Heart left ventricle (tissue), 13 donors: ENCODE measurements around the gene ABLIM2.

Experiments used
- POLR2A ChIP-seq, 2 donors: fragments of 450-650 bp; IDR thresholded peaks; one replicate each; pipeline ENCODE4 v1.6.1; 2017; ENCODE audit warnings: antibody characterized with exemption in 2 of 2, mild to moderate bottlenecking in 2 of 2, moderate library complexity in 2 of 2
- TF ChIP-seq, protein P1 (sequence below), 12 donors: fragments of 200-600 bp; sonication (generic) in 4 of 12; IDR thresholded peaks; one replicate each; pipeline versions ENCODE4 v1.5.0 to v1.8.0; 2018 to 2022; ENCODE audit warnings: antibody characterized with exemption in 12 of 12, mild to moderate bottlenecking in 5 of 12
- donor health status: ischemic (EF 13 %, LVEDD 7.1; RV severe dilation, severe dysfunction).
- donor health status: DM: no; HTN: yes; CAD: no.
- donor health status: DM: no; HTN: no; CAD: no.
- donor health status: ischemic (EF 25% LVEDD 6.9; RV normal size, moderate dysfunction).
- donor health status: ischemic (EF 25% LVEDD 5.7; RV mildly dilated, moderate dysfunction).
- donor health status: ischemic (EF 35%, LVEDD 5.7; RV mildly dilated, moderate dysfunction).
- donor health status: nonischemic (EF 11% LVEDD 7.7; RV severe dilation, severe dysfunction).
- donor health status: DM: yes; HTN: yes; CAD: no.
- donor health status: PGD.
- donor health status: ischemic (EF 29% LVEDD 5.4; RV normal size, mild dysfunction).
- donor health status: nonischemic (EF 23%, LVEDD 6.1; RV moderate dilation, normal function).

- TF ChIP-seq, protein P1, sequence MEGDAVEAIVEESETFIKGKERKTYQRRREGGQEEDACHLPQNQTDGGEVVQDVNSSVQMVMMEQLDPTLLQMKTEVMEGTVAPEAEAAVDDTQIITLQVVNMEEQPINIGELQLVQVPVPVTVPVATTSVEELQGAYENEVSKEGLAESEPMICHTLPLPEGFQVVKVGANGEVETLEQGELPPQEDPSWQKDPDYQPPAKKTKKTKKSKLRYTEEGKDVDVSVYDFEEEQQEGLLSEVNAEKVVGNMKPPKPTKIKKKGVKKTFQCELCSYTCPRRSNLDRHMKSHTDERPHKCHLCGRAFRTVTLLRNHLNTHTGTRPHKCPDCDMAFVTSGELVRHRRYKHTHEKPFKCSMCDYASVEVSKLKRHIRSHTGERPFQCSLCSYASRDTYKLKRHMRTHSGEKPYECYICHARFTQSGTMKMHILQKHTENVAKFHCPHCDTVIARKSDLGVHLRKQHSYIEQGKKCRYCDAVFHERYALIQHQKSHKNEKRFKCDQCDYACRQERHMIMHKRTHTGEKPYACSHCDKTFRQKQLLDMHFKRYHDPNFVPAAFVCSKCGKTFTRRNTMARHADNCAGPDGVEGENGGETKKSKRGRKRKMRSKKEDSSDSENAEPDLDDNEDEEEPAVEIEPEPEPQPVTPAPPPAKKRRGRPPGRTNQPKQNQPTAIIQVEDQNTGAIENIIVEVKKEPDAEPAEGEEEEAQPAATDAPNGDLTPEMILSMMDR (IDR thresholded peaks at IDR 0.05) = no peak
- no peak for TF ChIP-seq POLR2A (IDR thresholded peaks at IDR 0.05)
Measured at GRCh38 chr4:7984286-7984925, 174.2 kb downstream of the ABLIM2 start.
